PFSK-1 (cell line): ENCODE data around the gene RPL19.

Experiments
- POLR2AphosphoS5 ChIP-seq: IDR thresholded peaks from 2 replicates; pipeline ENCODE4 v1.6.1; 2012; ENCODE audit warnings: low read depth, mild to moderate bottlenecking, control low read depth, low read length, moderate library complexity
- TAF1 ChIP-seq: IDR thresholded peaks from 2 replicates; pipeline ENCODE4 v1.6.1; 2012; ENCODE audit warnings: low read length, control low read depth, borderline replicate concordance; ENCODE audit not compliant: insufficient read depth

- TF ChIP-seq POLR2AphosphoS5 (no peak), TAF1 (no peak)
Observed at GRCh38 chr17:39231091-39231561, 31.0 kb downstream of the RPL19 start.
